Measurements from ENCODE around the gene SNX5. TPM values are rescaled to one million over a fixed set of nuclear protein-coding genes. Genes with fewer than 3 reads are reported as not detected.

The SNX5 gene
- total and polyA plus RNA-seq, 2 donors (not counting 1 experiment from before 2014, with no cell fraction given) = 97.8 to 128 TPM

DNA sequence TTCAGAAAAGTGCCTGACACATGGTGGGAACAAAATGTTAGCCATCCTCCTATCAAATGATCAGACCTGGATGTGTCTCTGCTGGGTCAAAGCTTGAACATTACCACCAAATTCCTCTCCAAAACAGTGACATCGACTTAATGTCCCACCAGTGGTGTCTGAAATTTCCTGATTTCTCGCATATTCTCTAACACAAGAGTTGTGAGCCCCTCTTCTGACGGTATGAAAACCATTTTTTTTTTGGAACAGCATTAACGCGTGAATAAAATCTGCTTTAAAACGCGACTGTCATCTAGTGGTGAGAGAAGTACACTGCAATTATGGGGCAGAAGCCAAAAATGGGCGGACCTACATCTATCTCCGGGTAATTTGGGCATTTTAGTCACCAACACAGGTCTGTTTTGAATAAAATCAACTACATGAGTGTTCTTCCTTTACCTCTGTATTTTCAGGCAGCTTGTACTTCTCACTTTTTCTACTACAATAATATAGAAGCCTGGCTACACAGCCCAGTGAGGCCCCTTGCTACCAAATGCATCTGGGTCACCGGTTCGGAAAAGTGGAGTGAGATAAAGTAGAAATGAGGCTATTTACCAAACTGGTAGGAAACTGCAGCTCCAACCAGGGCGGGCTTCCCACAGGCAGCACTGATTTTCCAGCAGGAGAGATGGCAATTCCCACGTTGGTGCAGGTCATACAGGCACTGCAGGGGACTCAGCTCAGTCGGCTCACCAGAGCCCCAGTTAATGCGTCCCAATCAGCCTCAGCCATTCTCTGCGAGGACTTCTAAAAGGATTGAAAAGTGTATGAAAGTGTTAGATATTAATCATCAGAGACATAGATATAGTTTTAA lies 27.6 kb upstream of the SNX5 start:
- Histone ChIP-seq H3K27ac (ENCODE audit: low read length in 2 of 2) (no peak overlapping the region), H3K9ac (ENCODE audit: low read length) (no peak overlapping the region), H3K4me1 (ENCODE audit: control insufficient read depth in 2 of 2, insufficient read depth in 2 of 2, low read length in 2 of 2) (peaks cover 16% of the 10 kb centered on the region in 2 donors), H3K4me3 (ENCODE audit: control extremely low read depth in 1 of 5, extremely low read depth in 1 of 5, insufficient read depth in 1 of 5, low read depth in 2 of 5, low read length in 4 of 5) (no peak overlapping the region), H3K79me2 (ENCODE audit: control insufficient read depth, insufficient read depth, low read length) (no peaks in the 10 kb centered on the region), H4K20me1 (ENCODE audit: control insufficient read depth, insufficient read depth, low read length, poor library complexity, severe bottlenecking) (no peaks in the 10 kb centered on the region), H3K36me3 (replicated peaks in 1 of 2; ENCODE audit: control extremely low read depth in 1 of 2, control insufficient read depth in 1 of 2, extremely low read depth in 1 of 2, insufficient read depth in 2 of 2, low read length in 1 of 2) (no peaks in the 10 kb centered on the region), H3K9me3 (ENCODE audit: control extremely low read depth in 1 of 3, control insufficient read depth in 2 of 3, insufficient read depth in 1 of 3, low read length in 2 of 3) (no peaks in the 10 kb centered on the region), H3K27me3 (replicated peaks in 1 of 4; ENCODE audit: control extremely low read depth in 1 of 4, control insufficient read depth in 3 of 4, insufficient read depth in 4 of 4, low read length in 3 of 4) (no peaks in the 10 kb centered on the region), H3K4me2 (replicated peaks; ENCODE audit: low read depth, low read length, poor library complexity, severe bottlenecking) (peak overlapping the region; percentile 42), H2AFZ (ENCODE audit: insufficient read depth, low read depth, low read length, poor library complexity, severe bottlenecking) (peak overlapping the region; percentile 48)
- 25% methylated on average over 12 of the region's 16 CpGs for WGBS (ENCODE audit: insufficient coverage)
- Mint-ChIP-seq H3K4me3 (no peak overlapping the region), H3K4me1 (peaks cover 22% of the 10 kb centered on the region), H3K27ac (peak overlapping the region; percentile 54), H3K27me3 (peaks cover 3% of the 10 kb centered on the region), H3K9me3 (ENCODE audit: insufficient read depth) (no peaks in the 10 kb centered on the region)
- intact Hi-C loops (cut with micrococcal nuclease) = loop anchor here (1.0 to 5.0 kb wide), 10 partner anchors 9 to 491 kb away; partner anchors contain the start of genes MGME1 and RRBP1
- peak; percentile 94 for ATAC-seq (ENCODE audit: low read depth)
- DNase-seq = peak; percentile 79
- ChIA-PET POLR2A (interaction anchor here (1.4 kb wide), 1 partner anchor 314 kb away, joined by 4 read pairs; no protein-coding TSS in a partner anchor), CTCF (interaction anchor here (0.7 to 8.0 kb wide), 28 partner anchors 10 to 491 kb away, joined by 3 to 54 read pairs (median 7); partner anchors contain the start of genes MGME1, RRBP1 and SNX5)
- TF ChIP-seq EZH2 (IDR thresholded peaks at IDR 0.05; ENCODE audit: borderline replicate concordance, insufficient read depth, low read depth, low read length, poor library complexity, severe bottlenecking) = no peak
- TF ChIP-seq, protein P1, sequence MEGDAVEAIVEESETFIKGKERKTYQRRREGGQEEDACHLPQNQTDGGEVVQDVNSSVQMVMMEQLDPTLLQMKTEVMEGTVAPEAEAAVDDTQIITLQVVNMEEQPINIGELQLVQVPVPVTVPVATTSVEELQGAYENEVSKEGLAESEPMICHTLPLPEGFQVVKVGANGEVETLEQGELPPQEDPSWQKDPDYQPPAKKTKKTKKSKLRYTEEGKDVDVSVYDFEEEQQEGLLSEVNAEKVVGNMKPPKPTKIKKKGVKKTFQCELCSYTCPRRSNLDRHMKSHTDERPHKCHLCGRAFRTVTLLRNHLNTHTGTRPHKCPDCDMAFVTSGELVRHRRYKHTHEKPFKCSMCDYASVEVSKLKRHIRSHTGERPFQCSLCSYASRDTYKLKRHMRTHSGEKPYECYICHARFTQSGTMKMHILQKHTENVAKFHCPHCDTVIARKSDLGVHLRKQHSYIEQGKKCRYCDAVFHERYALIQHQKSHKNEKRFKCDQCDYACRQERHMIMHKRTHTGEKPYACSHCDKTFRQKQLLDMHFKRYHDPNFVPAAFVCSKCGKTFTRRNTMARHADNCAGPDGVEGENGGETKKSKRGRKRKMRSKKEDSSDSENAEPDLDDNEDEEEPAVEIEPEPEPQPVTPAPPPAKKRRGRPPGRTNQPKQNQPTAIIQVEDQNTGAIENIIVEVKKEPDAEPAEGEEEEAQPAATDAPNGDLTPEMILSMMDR (IDR thresholded peaks at IDR 0.05) = peak; percentile 99

DNA sequence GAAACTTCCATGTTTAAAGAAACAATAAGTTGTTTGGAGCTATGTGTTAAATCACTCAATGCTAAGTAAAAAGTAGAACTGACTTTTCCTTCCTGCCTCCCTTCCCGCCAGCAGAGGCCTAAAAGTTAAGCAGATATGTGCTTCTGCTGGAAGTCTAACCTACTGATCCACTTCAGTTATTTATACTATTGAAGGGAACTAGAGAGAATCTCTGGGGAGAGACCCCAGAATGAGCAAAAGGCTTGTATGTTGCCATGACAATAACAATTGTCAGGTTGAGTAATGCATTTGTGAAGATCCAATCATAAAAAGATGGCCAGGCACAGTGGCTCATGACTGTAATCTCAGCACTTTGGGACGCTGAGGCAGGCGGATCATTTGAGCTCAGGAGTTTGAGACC lies 25.0 kb upstream of the SNX5 start:
- H3K27ac Mint-ChIP-seq = no peak overlapping the region
- 100% methylated on average over 2 of the region's 3 CpGs for whole genome bisulfite sequencing (ENCODE audit: insufficient coverage)
- TF ChIP-seq EZH2 (IDR thresholded peaks at IDR 0.05; ENCODE audit: borderline replicate concordance, insufficient read depth, low read depth, low read length, poor library complexity, severe bottlenecking) = no peak
- TF ChIP-seq, protein P1 (IDR thresholded peaks at IDR 0.05) = no peak
- peaks cover 16% of the 10 kb centered on the region in 2 donors for H3K4me1 ChIP-seq (ENCODE audit: control insufficient read depth in 2 of 2, insufficient read depth in 2 of 2, low read length in 2 of 2)
- H3K4me2 ChIP-seq (replicated peaks; ENCODE audit: low read depth, low read length, poor library complexity, severe bottlenecking) = no peak overlapping the region
- H3K27me3 Mint-ChIP-seq = peaks cover 1% of the 10 kb centered on the region
- H3K4me3 Mint-ChIP-seq = no peak overlapping the region
- no peak overlapping the region for H2AFZ ChIP-seq (ENCODE audit: insufficient read depth, low read depth, low read length, poor library complexity, severe bottlenecking)
- H3K27ac ChIP-seq (ENCODE audit: low read length in 2 of 2) = no peak overlapping the region
- intact Hi-C loops (cut with micrococcal nuclease) = no loop called here
- POLR2A ChIA-PET = no interaction called here
- CTCF ChIA-PET = interaction anchor here (1.2 to 8.0 kb wide), 9 partner anchors 25 to 488 kb away, joined by 3 to 54 read pairs (median 6); partner anchors contain the start of genes MGME1, RRBP1 and SNX5
- H3K9ac ChIP-seq (ENCODE audit: low read length) = no peak overlapping the region
- H3K9me3 ChIP-seq (ENCODE audit: control extremely low read depth in 1 of 3, control insufficient read depth in 2 of 3, insufficient read depth in 1 of 3, low read length in 2 of 3) = no peaks in the 10 kb centered on the region
- no peak for DNase-seq
- H3K36me3 ChIP-seq (replicated peaks in 1 of 2; ENCODE audit: control extremely low read depth in 1 of 2, control insufficient read depth in 1 of 2, extremely low read depth in 1 of 2, insufficient read depth in 2 of 2, low read length in 1 of 2) = peaks cover 0 to 20% of the 10 kb centered on the region in 2 experiments
- H3K9me3 Mint-ChIP-seq (ENCODE audit: insufficient read depth) = no peaks in the 10 kb centered on the region
- H3K27me3 ChIP-seq (replicated peaks in 1 of 4; ENCODE audit: control extremely low read depth in 1 of 4, control insufficient read depth in 3 of 4, insufficient read depth in 4 of 4, low read length in 3 of 4) = no peaks in the 10 kb centered on the region
- H4K20me1 ChIP-seq (ENCODE audit: control insufficient read depth, insufficient read depth, low read length, poor library complexity, severe bottlenecking) = no peaks in the 10 kb centered on the region
- H3K79me2 ChIP-seq (ENCODE audit: control insufficient read depth, insufficient read depth, low read length) = no peaks in the 10 kb centered on the region
- no peak overlapping the region for H3K4me3 ChIP-seq (ENCODE audit: control extremely low read depth in 1 of 5, extremely low read depth in 1 of 5, insufficient read depth in 1 of 5, low read depth in 2 of 5, low read length in 4 of 5)
- H3K4me1 Mint-ChIP-seq = peaks cover 20% of the 10 kb centered on the region
- ATAC-seq (ENCODE audit: low read depth) = no peak
